C4-2B (cell line): ENCODE results near the gene SPOCK1.

Experiments
- CTCF ChIP-seq: fragments of 450-650 bp; conservative IDR thresholded peaks from 2 replicates; pipeline ENCODE4 v1.5.1; 2017; ENCODE audit warnings: mild to moderate bottlenecking
- ZFX ChIP-seq: fragments of 450-650 bp; IDR thresholded peaks from 2 replicates; pipeline ENCODE4 v1.6.1; 2017

GRCh38 chr5:137361280-137361679 lies 137.8 kb downstream of the SPOCK1 start:
- no peak for TF ChIP-seq CTCF
- no peak for TF ChIP-seq ZFX
